Duodenal mucosa (tissue), 2 donors: Measurements from ENCODE around the gene SUPT5H.

Experiments used
- H3K27ac ChIP-seq: one replicate; pipeline ENCODE4 v1.7.0; 2013; ENCODE audit warnings: low read depth, low read length
- H3K27me3 ChIP-seq, 2 donors: one replicate each; pipeline ENCODE4 v1.7.0; 2013; ENCODE audit warnings: low read length in 2 of 2, control low read depth in 1 of 2; ENCODE audit not compliant: insufficient read depth in 2 of 2, control insufficient read depth in 1 of 2
- H3K36me3 ChIP-seq, 2 donors: one replicate each; pipeline ENCODE4 v1.7.0; 2013; ENCODE audit warnings: low read length in 2 of 2, control low read depth in 1 of 2; ENCODE audit not compliant: insufficient read depth in 2 of 2, control insufficient read depth in 1 of 2
- H3K4me1 ChIP-seq, 2 donors: one replicate each; pipeline ENCODE4 v1.7.0; 2013; ENCODE audit warnings: low read length in 2 of 2, control low read depth in 1 of 2; ENCODE audit not compliant: insufficient read depth in 2 of 2, control insufficient read depth in 1 of 2
- H3K4me3 ChIP-seq, 2 donors: one replicate each; pipeline ENCODE4 v1.7.0; 2013; ENCODE audit warnings: low read length in 2 of 2, low read depth in 1 of 2
- H3K9ac ChIP-seq, 2 donors: one replicate each; pipeline ENCODE4 v1.7.0; 2013; ENCODE audit warnings: low read length in 2 of 2, low read depth in 1 of 2
- H3K9me3 ChIP-seq, 2 donors: one replicate each; pipeline ENCODE4 v1.7.0; 2013; ENCODE audit warnings: low read length in 2 of 2, control low read depth in 1 of 2; ENCODE audit not compliant: control insufficient read depth in 1 of 2

SUPT5H gene

GRCh38 chr19:39410017-39410830 is 35.2 kb upstream of the SUPT5H start:
- Histone ChIP-seq H3K4me3 (peak overlapping the region; percentile 60 to 72), H3K36me3 (peaks cover 14 to 20% of the 10 kb centered on the region in 2 donors), H3K9ac (peak overlapping the region; percentile 34 to 100), H3K9me3 (no peaks in the 10 kb centered on the region), H3K27ac (peak overlapping the region; percentile 99), H3K4me1 (peaks cover 26 to 29% of the 10 kb centered on the region in 2 donors), H3K27me3 (peaks cover 0 to 4% of the 10 kb centered on the region in 2 donors)

- Histone ChIP-seq H3K36me3 (peaks cover 14 to 20% of the 10 kb centered on the region in 2 donors), H3K4me3 (peak overlapping the region; percentile 60 to 72), H3K9me3 (no peaks in the 10 kb centered on the region), H3K27ac (peak overlapping the region; percentile 99), H3K27me3 (peaks cover 0 to 4% of the 10 kb centered on the region in 2 donors), H3K4me1 (peaks cover 21 to 24% of the 10 kb centered on the region in 2 donors), H3K9ac (peak overlapping the region; percentile 34 to 100)
Observed at GRCh38 chr19:39410831-39411080, 34.6 kb upstream of the SUPT5H start.

GRCh38 chr19:39411081-39411831 is 34.1 kb upstream of the SUPT5H start:
- no peaks in the 10 kb centered on the region for H3K9me3 ChIP-seq
- peaks cover 14 to 20% of the 10 kb centered on the region in 2 donors for H3K36me3 ChIP-seq
- peak overlapping the region; percentile 60 to 72 for H3K4me3 ChIP-seq
- H3K27me3 ChIP-seq, result peaks cover 0 to 4% of the 10 kb centered on the region in 2 donors
- H3K4me1 ChIP-seq, result peaks cover 21 to 22% of the 10 kb centered on the region in 2 donors
- peak overlapping the region; percentile 34 to 100 for H3K9ac ChIP-seq
- H3K27ac ChIP-seq, result peak overlapping the region; percentile 99

DNA sequence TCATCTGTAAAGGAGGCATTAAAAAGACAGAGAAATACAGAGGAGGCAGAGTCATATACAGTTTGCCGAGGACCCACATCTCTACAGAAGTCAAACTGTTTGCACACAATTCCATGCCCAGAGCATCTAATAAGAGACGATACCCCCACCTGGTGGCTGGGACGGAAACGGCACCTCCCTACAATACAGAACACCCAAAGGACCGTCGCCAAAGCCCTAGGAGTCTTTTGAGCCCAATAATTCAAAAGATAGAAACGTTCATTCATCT is 33.6 kb upstream of the SUPT5H start:
- H3K36me3 ChIP-seq, result peaks cover 14 to 20% of the 10 kb centered on the region in 2 donors
- peak overlapping the region; percentile 99 for H3K27ac ChIP-seq
- H3K4me1 ChIP-seq, result peaks cover 21 to 22% of the 10 kb centered on the region in 2 donors
- peak overlapping the region; percentile 45 to 60 for H3K4me3 ChIP-seq
- peaks cover 0 to 4% of the 10 kb centered on the region in 2 donors for H3K27me3 ChIP-seq
- no peaks in the 10 kb centered on the region for H3K9me3 ChIP-seq
- peak overlapping the region; percentile 34 to 100 for H3K9ac ChIP-seq

DNA sequence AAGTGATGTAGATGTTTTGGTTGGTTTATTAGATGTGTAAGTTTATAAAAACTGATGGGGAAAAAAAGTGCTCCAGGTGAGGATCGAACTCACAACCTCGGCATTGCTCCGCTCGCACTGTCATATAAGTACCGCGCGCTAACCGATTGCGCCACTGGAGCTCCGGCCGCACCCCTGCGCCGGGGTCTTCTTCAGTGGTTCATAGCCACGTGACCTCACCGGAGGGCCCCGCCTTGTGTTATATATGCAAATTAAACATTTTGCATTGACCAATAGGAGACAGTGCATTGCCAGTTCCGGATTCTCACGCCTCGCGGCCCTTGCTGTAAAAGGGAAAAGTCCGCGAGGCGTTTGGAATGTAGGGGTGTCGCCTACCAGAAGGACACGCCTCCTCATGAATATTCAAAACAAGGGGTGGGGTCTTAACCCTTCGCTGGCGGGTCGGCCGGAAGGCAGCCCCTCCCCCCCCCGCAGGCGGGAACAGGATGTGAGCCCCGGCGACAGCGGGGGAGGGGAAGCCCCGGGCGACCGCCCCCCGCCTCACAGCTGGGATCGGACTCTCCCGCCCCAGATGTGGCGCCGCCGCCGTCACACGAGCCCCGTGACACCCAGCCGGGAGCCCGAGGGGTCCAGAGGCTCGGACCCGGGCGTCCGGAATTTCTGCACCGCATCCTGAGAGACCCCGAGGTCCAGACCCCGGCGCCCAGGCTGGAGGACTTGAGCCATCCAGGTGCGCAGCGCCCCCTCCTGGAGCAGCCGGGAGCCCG is 33.1 kb upstream of the SUPT5H start, which contains the start of gene PLEKHG2:
TSS of gene PLEKHG2 (plus strand) at position 570 of the 767 bp plus-strand sequence. CDS start 1,418 bp downstream, outside the sequence.
- Histone ChIP-seq H3K4me3 (peak within 1 kb of the TSS; percentile 71 to 83), H3K4me1 (peaks cover 21 to 22% of the 10 kb centered on the region in 2 donors)

GRCh38 chr19:39412867-39413271 is 32.5 kb upstream of the SUPT5H start:
- H3K4me3 ChIP-seq, result peak overlapping the region; percentile 71 to 83
- H3K27ac ChIP-seq, result peak overlapping the region; percentile 91
- H3K4me1 ChIP-seq, result peaks cover 21 to 22% of the 10 kb centered on the region in 2 donors
- peak overlapping the region; percentile 76 to 80 for H3K9ac ChIP-seq
- peaks cover 11% of the 10 kb centered on the region in 2 donors for H3K36me3 ChIP-seq
- no peaks in the 10 kb centered on the region for H3K9me3 ChIP-seq
- H3K27me3 ChIP-seq, result peaks cover 0 to 4% of the 10 kb centered on the region in 2 donors

More for the DNA sequence above, 33.1 kb upstream of the SUPT5H start, which contains the start of gene PLEKHG2:
- Histone ChIP-seq H3K36me3 (peaks cover 14 to 16% of the 10 kb centered on the region in 2 donors), H3K27me3 (peaks cover 0 to 4% of the 10 kb centered on the region in 2 donors), H3K9ac (peak within 1 kb of the TSS; percentile 76 to 100), H3K27ac (peak within 1 kb of the TSS; percentile 99), H3K9me3 (no peaks in the 10 kb centered on the region)

GRCh38 chr19:39413272-39413910 is 32.0 kb upstream of the SUPT5H start:
- peaks cover 5 to 6% of the 10 kb centered on the region in 2 donors for H3K36me3 ChIP-seq
- peak overlapping the region; percentile 76 to 80 for H3K9ac ChIP-seq
- peaks cover 0 to 4% of the 10 kb centered on the region in 2 donors for H3K27me3 ChIP-seq
- H3K9me3 ChIP-seq, result no peaks in the 10 kb centered on the region
- H3K4me1 ChIP-seq, result peaks cover 21 to 22% of the 10 kb centered on the region in 2 donors
- peak overlapping the region; percentile 71 to 83 for H3K4me3 ChIP-seq
- H3K27ac ChIP-seq, result peak overlapping the region; percentile 91

DNA sequence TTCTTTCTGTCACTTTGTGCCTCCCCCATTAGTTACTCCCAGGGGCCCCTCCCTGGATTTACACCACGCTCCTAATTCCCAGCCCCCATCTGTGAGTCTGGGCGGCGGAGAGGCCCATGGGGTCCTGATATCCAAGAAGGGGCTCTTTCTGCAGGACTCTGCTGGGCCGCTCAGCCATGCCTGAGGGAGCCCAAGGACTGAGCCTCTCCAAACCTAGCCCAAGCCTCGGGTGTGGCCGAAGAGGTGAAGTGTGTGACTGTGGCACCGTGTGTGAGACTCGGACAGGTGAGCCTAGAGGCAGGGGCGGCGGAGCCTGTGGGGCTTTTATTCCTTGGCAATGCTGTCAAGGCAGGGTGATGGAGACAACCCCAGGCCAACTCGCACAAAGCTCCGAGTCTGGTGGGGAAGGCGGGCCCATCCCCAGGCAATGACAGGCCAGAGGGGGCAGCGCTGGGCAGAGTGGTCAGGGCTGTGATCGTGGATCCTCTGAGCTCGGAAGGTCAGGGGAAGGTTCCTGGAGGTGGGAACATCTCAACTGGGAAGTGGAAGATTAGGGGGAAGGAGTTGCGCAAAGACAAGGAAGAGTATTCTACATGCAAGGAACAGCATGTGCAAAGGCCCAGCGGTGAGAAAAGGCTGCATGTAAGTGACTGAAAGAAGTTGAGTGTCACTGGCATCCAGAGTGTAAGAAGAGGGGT is 31.3 kb upstream of the SUPT5H start:
- peaks cover 0 to 4% of the 10 kb centered on the region in 2 donors for H3K27me3 ChIP-seq
- peaks cover 0 to 3% of the 10 kb centered on the region in 2 donors for H3K36me3 ChIP-seq
- peaks cover 21 to 22% of the 10 kb centered on the region in 2 donors for H3K4me1 ChIP-seq
- H3K9ac ChIP-seq, result peak overlapping the region; percentile 8 to 22
- H3K27ac ChIP-seq, result peak overlapping the region; percentile 91
- H3K9me3 ChIP-seq, result no peaks in the 10 kb centered on the region
- H3K4me3 ChIP-seq, result peak overlapping the region; percentile 46 to 48
